Bone marrow (tissue), 2 donors: ENCODE results near the gene ATG3.
"Not testable (repeated sequence)": the region's sequence is repeated elsewhere in the genome, so short reads cannot be mapped to it uniquely, and the experiment has no call there.

ENCODE experiments used
- DNase-seq, 2 donors: peaks; one replicate each; lab custom pipeline; 2025; lab: John Stamatoyannopoulos, UW

Gene ATG3

DNA sequence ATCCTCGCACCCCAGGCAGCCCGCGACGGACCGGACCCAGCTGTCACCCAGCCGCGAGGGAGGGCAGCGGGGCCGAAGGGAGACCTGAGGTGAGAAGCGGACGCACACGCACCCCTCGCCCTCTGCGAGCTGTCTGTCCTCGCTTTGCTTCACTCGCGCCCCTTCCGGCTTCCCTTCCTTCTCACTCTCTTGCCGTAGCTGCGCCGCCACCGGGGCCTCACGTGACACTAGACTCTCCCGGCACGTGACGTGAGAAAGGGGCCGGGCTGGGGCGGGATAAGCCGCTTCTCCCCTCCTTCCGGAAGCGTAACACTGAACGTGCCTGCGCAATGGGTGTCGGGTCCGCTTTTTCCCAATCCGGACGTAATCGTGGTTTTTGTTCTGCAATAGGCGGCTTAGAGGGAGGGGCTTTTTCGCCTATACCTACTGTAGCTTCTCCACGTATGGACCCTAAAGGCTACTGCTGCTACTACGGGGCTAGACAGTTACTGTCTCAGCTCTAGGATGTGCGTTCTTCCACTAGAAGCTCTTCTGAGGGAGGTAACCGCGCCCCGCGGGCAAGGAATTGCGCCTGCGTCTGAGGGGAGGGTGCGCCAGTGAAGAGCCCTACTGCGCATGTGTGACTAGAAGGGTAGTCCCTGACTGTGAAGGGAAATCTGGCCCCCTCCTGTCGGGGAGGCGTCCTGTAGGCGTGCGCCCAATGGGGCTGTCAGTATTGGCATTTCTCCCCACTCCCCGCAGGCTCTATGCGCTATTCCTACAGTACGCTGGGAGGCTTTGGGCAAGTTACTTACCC, at the start of gene ATG3, which contains the start of gene SLC35A5:
Gene ATG3, minus strand, starts transcription at position 229 of the 796 bp plus-strand sequence. CDS start 434 bp downstream, outside the sequence.
Gene SLC35A5, plus strand, starts transcription at position 312 of the 796 bp plus-strand sequence. CDS start 1,359 bp downstream, outside the sequence.
- peak; percentile 99 to 100 for DNase-seq

- no peak for DNase-seq
These were observed 48.4 kb upstream of the ATG3 start for GRCh38 chr3:112610121-112610520.

DNA sequence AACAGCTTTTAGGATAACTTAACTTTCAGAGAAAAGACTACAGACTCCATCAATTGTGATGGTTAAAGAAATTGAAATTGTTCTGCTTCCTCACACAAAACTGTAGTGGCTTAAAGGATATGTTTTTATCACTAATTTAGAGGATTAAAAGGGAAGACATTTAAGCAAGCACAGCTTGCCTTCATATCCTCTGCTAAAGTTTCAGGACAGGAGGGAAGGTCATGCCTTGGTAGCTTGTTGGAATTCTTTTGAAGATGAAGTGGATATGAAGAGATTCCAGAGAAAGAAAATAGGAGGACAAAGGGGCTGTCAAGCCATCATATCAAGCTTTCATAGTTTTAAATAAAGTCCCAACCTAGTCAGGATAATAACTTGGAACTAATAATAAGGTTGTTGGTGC, 46.1 kb upstream of the ATG3 start:
- no peak for DNase-seq

- DNase-seq = no peak
These were observed 44.3 kb upstream of the ATG3 start for GRCh38 chr3:112606098-112606497.

DNA sequence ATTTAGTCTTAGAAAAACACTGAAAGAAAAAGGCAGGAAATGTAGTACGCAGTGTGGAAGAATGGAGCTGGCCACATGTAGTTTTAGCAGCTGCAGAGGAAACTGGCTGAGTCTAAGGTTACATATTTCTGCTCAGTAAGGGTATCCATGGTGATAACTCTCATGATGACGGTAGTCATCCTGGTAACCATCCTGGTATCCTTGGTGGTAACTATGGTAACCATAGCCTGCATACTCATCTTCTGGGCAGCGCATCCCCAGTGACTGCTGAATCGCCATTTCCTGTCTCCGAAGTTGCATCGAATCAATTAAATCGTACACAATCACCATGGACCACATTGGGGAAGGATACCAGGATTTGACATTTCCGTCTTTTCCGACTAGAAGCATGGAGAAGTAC, 43.5 kb upstream of the ATG3 start:
- DNase-seq = peak in 1 of 2 donors; percentile 37

- no peak for DNase-seq
These were observed 42.8 kb upstream of the ATG3 start for GRCh38 chr3:112604536-112604935.

DNA sequence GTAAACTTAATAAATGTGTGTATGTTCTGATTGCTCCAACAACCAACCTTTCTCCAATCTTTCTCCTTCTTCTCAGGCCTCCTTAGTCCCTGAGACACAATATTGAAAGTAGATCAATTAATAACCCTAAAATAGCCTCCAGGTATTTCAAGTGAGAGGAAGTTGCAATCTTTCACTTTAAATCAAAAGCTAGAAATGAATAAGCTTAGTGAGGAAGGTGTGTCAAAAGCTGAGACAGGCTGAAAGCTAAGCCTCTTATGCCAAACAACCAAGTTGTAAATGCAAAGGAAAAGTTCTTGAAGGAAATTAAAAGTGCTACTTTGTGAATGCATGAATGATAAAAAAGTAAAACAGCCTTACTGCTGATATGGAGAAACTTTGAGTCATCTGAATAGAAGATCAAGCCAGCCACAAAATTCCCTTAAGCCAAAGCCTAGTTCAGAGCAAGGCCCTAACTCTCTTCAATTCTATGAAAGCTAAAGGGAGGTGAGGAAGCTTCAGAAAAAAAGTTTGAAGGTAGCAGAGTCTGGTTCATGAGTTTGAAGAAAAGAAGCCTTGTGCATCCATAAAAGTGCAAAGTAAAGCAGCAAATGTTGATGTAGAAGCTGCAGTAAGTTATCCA, 40.6 kb upstream of the ATG3 start:
- DNase-seq = no peak

- DNase-seq = no peak
These were observed 37.0 kb upstream of the ATG3 start for GRCh38 chr3:112598731-112599130.

DNA sequence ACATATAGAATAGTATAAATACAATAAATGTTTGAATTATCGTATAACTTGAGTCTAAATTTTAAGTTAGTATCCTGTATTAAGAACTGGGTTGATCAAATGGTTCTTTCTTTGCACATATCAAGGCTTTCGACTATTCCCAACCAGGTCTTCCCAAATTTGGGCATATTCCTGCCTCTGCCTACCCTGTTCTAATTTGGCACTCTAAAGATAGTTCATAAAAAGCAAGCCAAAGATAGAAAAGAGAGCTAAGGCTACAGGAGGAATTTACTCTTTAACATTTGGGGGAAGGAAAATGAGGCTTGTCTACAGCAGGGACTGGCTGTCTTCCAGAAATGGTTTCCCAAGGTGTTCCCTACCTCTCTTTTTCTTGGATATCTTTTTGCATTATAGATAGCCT, 36.2 kb upstream of the ATG3 start:
- no peak for DNase-seq

- DNase-seq = no peak
These were observed 33.1 kb upstream of the ATG3 start for GRCh38 chr3:112594856-112595255.

GRCh38 chr3:112593258-112593657, 31.5 kb upstream of the ATG3 start:
- no peak for DNase-seq

DNA sequence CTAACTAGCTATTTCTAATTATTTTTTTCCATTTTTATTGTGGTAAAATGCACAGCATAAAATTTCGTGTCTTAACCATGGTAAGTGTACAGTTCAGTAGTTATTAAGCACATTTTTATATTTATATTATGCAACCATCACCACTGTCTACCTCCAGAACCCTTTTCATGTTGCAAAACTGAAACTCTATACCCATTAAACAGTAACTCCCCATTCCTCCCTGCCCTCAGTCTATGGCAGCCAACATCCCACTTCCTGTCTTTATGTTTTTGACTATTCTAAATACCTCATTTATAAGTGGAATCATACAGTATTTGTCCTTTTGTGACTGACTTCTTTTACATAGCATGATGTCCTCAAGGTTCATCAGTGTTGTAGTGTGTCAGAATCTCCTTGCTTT, 25.6 kb upstream of the ATG3 start:
- no peak for DNase-seq

- no peak for DNase-seq
These were observed 24.0 kb upstream of the ATG3 start for GRCh38 chr3:112585782-112586181.

GRCh38 chr3:112583105-112583504, 21.3 kb upstream of the ATG3 start:
- DNase-seq = no peak

GRCh38 chr3:112582244-112582874, 20.6 kb upstream of the ATG3 start:
- DNase-seq = peak in 1 of 2 donors; percentile 46

GRCh38 chr3:112579697-112580096, 17.9 kb upstream of the ATG3 start:
- no peak for DNase-seq

- peak in 1 of 2 donors; percentile 82 for DNase-seq
These were observed 17.5 kb upstream of the ATG3 start for GRCh38 chr3:112579232-112579631.

DNA sequence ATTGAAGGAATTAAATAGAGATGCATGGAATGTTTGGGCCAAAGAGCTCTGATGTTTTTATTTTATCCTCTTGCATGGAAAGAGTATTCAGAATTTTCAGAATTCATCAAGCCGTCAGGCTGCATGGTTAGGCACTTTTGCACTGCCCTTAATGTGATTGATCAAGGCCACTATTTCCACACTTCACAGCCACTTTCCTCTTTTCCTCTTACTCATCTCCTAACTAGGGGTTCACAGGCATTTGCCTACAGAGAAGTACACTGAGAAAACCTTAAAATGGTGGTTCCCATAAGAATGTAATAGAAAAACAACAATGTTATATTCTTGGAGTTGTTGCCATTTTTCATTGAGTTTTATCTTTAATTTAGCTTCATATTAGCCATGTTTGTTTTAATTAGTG, 10.9 kb upstream of the ATG3 start:
- no peak for DNase-seq

GRCh38 chr3:112569265-112569664, 7.5 kb upstream of the ATG3 start:
- DNase-seq = peak in 1 of 2 donors; percentile 36

DNA sequence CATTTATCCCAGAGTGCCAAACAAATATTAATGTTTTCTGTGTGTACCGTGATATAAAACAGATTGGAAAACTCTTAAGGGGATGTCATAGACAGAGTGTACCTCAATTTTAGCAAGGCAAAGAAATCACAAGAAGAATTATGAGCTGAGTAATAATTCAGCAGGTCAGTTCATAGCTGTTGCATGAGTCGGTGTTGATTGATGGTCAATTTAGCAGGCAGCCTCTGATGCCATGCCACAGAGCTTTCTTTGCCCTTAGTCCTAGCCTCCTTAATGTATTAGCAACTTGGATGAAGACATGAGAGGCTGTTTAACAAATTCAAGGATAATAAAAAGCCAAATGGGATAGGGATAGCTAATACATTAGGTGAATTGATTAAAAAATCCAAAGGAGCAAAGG, 6.9 kb upstream of the ATG3 start:
- DNase-seq = no peak

DNA sequence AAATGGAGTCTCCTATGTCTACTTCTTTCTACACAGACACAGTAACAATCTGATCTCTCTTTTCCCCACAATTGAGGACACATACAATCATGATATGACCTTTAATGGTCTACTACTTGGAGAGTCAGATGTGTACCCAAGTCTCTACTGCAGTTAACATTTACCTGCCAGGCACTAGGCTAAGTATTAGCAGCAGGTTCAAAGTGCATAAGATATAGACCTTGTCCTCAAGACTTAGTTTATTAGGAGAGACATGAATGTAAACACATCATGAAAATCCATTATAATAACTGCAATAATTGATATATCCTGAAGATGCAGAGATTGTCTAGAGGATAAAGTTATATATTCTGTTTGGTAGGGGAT, 3.2 kb upstream of the ATG3 start:
- DNase-seq = no peak

DNA sequence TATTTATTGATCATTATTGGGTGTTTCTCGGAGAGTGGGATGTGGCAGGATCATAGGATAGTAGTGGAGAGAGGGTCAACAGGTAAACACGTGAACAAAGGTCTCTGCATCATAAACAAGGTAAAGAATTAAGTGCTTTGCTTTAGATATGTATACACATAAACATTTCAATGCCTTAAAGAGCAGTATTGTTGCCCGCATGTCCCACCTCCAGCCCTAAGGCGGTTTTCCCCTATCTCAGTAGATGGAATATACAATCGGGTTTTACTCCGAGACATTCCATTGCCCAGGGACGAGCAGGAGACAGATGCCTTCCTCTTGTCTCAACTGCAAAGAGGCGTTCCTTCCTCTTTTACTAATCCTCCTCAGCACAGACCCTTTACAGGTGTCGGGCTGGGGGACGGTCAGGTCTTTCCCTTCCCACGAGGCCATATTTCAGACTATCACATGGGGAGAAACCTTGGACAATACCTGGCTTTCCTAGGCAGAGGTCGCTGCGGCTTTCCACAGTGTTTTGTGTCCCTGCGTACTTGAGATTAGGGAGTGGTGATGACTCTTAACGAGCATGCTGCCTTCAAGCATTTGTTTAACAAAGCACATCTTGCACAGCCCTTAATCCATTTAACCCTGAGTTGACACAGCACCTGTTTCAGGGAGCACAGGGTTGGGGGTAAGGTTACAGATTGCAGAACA, 2.6 kb upstream of the ATG3 start:
- DNase-seq = not testable (repeated sequence)

GRCh38 chr3:112561484-112561733, 353 bp downstream of the ATG3 start:
- DNase-seq = peak in 1 of 2 donors; percentile 97
